ENCODE measurements around the gene SPAG9.

SPAG9 gene, protein sequence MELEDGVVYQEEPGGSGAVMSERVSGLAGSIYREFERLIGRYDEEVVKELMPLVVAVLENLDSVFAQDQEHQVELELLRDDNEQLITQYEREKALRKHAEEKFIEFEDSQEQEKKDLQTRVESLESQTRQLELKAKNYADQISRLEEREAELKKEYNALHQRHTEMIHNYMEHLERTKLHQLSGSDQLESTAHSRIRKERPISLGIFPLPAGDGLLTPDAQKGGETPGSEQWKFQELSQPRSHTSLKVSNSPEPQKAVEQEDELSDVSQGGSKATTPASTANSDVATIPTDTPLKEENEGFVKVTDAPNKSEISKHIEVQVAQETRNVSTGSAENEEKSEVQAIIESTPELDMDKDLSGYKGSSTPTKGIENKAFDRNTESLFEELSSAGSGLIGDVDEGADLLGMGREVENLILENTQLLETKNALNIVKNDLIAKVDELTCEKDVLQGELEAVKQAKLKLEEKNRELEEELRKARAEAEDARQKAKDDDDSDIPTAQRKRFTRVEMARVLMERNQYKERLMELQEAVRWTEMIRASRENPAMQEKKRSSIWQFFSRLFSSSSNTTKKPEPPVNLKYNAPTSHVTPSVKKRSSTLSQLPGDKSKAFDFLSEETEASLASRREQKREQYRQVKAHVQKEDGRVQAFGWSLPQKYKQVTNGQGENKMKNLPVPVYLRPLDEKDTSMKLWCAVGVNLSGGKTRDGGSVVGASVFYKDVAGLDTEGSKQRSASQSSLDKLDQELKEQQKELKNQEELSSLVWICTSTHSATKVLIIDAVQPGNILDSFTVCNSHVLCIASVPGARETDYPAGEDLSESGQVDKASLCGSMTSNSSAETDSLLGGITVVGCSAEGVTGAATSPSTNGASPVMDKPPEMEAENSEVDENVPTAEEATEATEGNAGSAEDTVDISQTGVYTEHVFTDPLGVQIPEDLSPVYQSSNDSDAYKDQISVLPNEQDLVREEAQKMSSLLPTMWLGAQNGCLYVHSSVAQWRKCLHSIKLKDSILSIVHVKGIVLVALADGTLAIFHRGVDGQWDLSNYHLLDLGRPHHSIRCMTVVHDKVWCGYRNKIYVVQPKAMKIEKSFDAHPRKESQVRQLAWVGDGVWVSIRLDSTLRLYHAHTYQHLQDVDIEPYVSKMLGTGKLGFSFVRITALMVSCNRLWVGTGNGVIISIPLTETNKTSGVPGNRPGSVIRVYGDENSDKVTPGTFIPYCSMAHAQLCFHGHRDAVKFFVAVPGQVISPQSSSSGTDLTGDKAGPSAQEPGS (N-terminal part only)

DNA sequence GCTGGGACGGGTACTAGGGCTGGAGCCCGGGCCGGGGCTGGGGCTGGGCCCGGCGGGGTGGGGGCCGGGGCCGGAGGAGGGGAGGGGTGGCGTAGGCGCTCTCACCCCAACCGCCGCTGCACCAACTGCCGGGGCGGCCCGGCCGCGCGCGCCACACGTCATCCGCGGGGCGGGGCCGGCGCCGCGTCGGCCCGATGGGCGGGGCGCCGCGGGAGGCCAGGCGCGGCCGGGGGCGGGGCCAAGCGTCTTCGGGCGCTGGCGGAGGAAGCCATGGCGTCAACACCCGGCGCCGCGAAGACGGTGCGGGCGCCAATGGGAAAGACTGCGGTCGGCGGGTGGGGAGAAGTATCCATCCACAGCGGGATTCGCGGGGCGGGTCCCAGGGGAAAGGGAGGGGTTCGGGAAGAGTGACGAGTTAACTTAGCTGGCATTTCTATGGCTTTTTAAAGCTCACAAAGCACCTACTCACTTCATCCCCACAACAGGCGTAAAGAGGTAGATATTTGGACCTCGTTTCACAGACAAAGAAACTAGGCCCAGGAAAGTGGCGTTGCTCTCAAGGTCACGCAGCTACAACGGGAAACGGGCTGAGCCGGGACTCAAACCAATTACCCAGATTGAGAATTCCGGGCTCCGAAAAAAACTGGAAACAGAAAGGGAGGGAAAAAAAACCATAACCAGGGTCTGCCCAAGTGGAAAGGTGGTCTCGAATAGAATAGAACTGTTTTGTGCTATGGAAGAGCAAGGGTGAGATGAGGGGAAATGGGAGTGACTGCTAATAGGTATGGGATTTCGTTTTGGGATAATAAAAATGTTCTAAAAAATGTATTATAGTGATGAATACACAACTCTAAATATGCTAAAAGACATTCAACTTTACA, at the start of gene SPAG9:
TSS of gene SPAG9 (minus strand) at position 130 of the 881 bp plus-strand sequence. CDS start 212 bp downstream, outside the sequence.
- in situ Hi-C loops (cut with MboI; ENCODE audit: low sequenced_read_pairs): no loop called here

DNA sequence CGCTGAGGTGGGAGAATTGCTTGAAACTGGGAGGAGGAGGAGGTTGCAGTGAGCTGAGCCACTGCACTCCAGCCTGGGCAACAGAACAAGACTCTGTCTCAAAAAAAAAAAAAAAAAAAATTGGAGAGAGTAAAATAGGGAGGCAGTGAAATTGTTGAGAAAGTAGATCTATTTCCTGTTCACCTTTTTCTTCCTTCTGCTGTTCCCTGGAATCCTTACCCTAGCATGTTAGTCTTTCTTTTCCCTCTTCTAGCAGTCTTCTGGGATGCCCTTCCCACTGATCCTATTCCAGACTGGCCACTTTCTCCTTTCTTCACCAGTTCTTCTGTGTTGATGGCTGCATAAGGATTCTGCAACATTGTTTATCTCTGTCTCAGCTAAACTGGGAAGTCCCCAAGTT, 48.7 kb upstream of the SPAG9 start:
- in situ Hi-C loops (cut with MboI; ENCODE audit: low sequenced_read_pairs): no loop called here

DNA sequence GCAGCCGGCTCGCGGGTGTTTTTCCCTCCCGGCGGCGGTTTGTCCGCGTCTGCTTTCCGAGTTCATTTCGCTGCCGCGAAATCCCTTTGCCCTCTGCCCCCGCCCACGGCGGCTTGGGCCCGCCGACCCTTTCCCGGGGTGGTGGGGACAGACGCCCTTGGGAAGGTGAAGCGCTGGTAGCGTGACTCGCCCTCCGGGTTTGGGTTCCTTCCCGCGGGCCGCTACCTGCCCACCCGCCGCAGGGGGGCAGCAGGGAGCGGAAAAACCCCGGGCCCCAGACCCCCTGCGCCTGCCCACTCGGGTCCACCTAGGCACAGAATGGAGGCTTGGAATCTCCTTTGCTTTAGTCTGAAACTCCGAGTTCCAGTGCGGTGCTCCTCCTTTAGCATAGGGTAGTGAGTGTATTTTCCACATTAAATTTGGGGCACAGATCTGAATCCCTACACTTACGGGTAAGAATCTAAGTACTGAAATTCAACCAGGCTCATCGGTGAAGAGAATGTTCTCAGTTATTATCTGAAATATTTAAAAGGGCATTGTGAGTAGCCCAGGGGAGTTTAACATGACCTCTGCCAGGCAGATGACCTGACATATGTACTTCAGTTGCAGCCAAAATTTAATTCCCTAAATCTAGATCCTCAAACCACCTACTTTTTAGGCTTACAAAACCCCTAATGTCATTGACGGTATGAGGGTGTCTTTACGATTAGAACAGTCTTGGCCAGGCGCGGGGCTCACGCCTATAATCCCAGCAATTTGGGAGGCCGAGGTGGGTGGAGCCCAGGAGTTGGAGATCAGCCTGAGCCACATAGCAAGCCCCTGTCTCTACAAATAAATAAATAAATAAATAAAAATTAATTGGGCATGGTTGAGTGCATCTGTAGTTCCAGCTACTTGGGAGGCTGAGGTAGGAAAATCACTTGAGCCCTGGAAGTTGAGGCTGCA, 46.6 kb upstream of the SPAG9 start:
- in situ Hi-C loops (cut with MboI; ENCODE audit: low sequenced_read_pairs): no loop called here

DNA sequence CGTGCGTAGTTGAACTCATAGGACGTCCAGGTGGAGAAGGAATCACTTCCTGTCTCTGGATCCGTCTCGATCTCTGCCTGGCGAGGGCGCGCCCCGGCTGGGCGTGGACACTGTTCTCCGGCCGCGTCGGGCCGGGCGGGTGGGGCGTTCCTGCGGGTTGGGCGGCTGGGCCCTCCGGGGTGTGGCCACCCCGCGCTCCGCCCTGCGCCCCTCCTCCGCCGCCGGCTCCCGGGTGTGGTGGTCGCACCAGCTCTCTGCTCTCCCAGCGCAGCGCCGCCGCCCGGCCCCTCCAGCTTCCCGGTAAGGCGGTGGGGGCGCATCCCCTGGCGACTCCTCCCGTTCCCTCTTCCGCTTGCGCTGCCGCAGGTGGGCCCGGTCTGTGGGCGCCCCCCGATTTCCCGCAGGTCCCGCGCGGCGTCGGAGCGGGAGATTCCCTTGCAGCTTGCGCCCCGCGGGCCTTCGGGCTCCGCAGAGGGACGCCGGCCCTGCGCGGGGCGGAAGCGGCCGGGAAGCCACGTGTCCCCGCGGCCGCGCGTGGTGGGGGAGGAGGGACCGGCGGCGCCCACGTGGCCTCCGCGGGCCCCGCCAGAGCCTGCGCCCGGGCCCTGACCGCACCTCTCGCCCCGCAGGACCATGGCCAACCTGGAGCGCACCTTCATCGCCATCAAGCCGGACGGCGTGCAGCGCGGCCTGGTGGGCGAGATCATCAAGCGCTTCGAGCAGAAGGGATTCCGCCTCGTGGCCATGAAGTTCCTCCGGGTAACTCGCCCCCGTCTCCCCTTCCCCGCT, 45.7 kb upstream of the SPAG9 start, which contains the start of gene NME2:
TSS of gene NME2 (plus strand) at position 214 of the 789 bp plus-strand sequence. CDS start at position 634, 420 bp downstream.
- in situ Hi-C loops (cut with MboI; ENCODE audit: low sequenced_read_pairs): no loop called here

DNA sequence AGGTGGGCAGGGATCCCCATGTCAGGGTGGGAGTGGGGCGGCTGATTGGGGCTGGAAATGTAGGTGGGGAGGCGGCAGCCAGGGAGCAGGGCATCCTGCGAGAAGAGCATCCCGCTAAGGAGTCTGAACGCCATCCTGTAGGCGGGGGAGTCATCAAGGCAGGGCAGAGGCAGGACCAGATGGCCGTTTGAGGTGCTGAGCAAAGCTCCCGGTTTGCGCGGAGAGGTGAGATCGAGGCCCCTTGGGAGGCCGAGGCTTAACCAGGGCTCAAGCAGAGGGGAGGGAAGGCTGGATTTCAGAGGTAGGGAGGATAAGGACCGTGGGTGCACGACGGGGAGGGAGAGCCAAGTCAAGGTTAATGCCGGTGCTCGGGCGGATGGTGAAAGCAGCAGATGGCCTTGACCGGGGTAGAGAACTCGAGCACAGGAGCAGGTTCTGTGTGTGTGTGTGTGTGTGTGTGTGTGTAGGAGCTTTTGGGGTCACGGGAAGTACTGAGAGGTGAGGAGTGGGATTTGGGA, 45.1 kb upstream of the SPAG9 start:
- in situ Hi-C loops (cut with MboI; ENCODE audit: low sequenced_read_pairs): no loop called here

DNA sequence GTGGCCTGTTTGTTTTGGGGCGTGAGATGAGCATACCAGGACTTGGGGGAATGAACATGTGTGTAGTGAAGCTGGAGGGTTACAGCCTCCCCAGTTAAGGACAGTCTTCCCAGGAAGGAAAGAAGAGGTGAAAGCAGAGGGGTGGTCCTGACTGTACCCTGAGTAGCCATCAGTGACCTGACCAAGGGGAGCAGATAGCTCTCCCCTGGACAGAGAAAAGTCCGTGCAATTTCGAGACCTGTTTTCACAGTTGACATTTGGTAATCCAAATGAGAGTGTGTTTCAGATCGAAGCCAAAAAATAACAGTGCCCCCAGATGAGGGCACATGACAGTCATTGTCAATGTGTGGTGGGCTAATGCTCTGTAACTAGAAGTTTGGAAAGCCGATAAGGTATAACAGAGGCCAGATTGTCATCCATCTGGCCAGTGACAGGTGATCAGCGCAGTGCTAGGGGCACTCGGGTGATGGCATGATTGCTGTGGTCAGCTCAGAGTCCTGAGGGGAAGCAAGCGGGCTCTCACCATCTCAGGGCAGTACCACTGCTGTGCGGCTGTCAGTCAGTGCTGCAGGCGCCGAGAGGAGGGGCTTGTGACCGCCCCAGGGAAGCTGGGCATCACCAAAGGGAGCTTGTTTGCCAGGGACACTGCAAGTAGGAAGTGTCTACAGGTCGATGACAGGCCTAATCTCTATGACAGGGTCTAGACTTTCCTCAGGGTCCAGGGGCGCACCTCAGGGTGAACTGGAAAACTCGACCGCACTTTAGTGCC, 44.4 kb upstream of the SPAG9 start:
- in situ Hi-C loops (cut with MboI; ENCODE audit: low sequenced_read_pairs): no loop called here

DNA sequence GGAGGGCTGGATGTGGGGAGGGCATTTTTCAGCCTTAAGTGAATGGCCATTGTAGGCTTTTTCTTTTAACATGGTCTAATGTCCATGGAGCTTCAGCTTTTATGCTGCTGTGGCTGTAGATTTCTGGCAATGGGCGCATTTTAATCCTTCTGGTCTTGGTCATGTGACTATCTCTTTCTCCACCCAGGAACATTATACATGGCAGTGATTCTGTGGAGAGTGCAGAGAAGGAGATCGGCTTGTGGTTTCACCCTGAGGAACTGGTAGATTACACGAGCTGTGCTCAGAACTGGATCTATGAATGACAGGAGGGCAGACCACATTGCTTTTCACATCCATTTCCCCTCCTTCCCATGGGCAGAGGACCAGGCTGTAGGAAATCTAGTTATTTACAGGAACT, 40.9 kb upstream of the SPAG9 start:
- in situ Hi-C loops (cut with MboI; ENCODE audit: low sequenced_read_pairs): no loop called here

DNA sequence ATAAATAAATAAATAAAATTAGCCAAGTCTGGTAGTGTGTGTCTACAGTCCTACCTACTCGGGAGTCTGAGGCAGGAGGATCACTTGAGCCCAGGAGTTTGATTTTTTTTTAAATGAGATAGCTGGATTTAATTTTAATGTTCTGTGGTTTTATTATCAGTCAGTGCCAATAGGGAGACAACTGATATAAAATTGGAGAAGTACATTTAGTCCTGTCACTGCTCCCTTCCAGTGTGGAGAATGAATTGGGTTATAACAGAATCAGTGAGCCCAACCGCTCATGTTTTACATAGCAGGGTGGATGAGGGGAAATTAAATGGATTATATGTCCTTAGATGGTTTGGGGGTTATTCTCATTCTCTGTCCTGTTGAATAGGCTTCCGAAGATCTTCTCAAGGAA, 38.9 kb upstream of the SPAG9 start:
- in situ Hi-C loops (cut with MboI; ENCODE audit: low sequenced_read_pairs): no loop called here

DNA sequence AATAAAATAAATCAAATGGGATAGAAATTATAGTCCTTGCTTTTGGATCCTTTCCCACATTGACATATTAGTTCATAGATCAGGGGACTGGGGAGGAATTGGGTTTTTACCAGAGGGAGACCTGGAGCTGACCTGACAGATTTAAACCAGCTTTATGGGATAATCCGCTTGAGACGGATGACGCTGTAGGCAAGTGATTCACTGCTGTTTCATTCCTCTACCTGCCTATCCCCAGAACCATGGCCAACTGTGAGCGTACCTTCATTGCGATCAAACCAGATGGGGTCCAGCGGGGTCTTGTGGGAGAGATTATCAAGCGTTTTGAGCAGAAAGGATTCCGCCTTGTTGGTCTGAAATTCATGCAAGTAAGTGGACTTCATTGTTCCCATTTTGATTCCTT, 34.7 kb upstream of the SPAG9 start:
- in situ Hi-C loops (cut with MboI; ENCODE audit: low sequenced_read_pairs): no loop called here

DNA sequence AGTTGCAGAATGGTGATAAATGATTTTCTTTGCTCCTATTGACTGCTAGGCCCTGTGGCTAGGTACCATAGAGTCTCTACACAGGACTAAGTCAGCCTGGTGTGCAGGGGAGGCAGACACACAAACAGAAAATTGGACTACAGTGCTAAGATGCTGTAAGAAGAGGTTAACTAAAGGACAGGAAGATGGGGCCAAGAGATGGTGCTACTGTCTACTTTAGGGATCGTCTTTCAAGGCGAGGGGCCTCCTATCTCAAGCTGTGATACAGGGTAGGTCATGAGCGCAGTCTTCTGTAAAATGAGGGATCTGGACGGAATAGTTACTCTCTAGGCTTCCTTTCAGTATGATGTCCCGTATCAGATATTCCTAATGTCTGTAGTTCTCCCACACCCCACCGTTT, 33.5 kb upstream of the SPAG9 start:
- in situ Hi-C loops (cut with MboI; ENCODE audit: low sequenced_read_pairs): no loop called here

DNA sequence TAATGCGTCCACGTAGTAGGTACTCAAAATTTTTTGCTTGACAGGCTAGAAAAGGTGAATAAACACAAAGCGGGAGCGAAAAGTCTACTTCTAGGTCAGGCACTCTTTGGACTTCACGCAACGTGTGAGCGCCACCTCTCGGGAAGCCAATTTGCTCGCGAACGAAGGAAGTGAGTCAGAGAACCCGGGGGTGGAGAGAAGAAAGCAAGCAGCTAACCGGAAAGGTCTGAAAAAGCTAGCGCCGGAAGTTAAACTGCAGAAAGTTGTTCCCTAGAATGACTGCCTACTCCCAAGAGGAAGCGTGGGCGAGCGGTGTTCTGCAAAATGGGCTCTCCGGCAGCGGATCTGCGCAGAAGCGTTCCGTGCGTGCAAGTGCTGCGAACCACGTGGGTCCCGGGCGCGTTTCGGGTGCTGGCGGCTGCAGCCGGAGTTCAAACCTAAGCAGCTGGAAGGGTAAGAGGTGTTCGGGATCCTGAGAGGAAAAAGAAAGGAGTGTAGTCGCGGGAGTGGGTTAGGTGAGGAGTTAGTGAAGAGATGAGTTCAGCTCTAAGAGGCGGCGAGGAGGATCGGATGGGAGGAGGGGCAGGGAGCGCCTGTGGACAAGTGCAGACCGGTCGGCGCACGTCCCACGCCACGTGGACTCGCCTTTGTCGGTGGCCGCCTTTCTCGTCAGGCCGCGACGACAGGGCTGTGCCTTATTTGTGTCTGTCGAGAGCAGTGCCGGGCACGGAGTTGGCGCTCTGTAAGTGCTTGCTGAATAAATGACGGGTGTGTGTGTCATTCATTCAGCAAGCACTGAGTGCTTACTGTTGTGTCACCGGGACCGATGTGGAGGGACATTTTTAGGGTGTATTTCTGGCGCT, 32.8 kb upstream of the SPAG9 start, which contains the start of gene NME1:
TSS of gene NME1 (plus strand) at position 350 of the 863 bp plus-strand sequence. CDS start 2,096 bp downstream, outside the sequence.
- in situ Hi-C loops (cut with MboI; ENCODE audit: low sequenced_read_pairs): no loop called here

DNA sequence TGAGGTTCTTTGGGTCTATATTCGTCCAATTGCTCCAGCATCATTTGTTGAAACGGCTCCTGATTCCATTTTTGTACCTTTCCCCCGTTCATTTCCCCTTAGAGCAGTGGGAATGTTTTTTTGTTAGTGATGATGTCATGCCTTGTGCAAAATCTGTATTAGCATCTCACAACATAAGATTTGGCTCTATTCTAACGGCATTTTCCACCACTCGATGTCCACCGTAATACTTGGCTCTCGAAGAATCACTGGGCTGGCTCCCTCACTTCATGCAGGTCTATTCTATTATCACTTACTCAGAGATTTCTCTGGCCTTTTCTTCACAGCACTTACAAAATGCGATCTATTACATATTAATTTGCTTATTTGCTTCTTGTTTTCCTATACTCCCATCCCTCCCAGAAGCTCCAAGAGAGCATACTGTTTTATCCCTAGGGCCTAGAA, 32.1 kb upstream of the SPAG9 start:
- in situ Hi-C loops (cut with MboI; ENCODE audit: low sequenced_read_pairs): no loop called here

DNA sequence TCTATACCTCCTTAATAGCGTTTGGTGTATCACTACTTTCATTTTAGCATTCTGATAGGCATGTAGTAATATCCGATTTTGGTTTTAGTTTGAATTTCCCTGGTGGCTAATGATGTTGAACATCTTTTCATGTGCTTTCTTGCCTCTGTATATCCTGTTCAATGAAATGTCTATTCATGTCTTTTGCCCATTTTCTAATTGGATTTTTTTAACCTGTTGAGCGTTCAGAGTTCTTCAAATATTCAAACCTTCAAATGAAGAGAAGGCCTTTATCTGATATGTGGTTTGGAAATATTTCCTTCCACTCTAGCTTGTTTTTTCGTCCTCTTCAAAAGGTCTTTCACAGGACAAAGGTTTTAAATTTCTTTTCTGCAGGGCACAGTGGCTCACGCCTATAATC, 30.3 kb upstream of the SPAG9 start:
- in situ Hi-C loops (cut with MboI; ENCODE audit: low sequenced_read_pairs): no loop called here

DNA sequence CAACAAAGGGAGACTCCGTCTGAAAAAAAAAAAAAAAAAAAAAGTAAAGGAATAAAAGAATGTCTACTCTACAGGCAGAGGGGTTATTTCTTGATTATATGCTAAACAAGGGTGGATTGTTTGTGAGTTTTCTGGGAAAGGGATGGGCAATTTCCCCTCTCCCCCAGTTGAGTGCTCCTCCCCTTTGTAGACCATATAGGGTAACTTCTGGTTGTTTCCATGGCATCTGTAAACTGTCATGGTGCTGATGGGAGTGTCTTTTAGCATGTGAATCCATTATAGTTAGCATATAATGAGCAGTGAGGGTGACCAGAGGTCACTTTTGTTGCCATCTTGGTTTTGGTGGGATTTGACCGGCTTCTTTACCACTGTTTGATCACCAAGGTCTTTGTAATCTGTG, 28.5 kb upstream of the SPAG9 start:
- in situ Hi-C loops (cut with MboI; ENCODE audit: low sequenced_read_pairs): loop anchor here (10.0 kb wide), 1 partner anchor 144 kb away; no protein-coding TSS in a partner anchor

DNA sequence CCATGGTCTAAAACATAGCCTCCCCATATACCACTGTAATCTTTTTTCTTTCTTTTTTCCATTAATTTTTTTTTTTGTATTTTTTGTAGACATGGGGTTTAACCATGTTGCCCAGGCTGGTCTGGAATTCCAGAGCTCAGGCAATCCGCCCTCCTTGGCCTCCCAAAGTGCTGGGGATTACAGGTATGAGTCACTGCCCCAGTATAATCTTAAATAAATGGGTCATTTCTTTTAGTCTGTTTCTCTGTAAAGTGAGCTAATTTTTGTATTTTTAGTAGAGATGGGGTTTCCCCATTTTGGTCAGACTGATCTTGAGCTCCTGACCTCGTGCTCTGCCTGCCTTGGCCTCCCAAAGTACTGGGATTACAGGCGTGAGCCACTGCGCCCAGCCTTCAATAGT, 27.0 kb upstream of the SPAG9 start:
- in situ Hi-C loops (cut with MboI; ENCODE audit: low sequenced_read_pairs): loop anchor here (10.0 kb wide), 1 partner anchor 143 kb away; no protein-coding TSS in a partner anchor
